SKM-1 (cell line): ENCODE data around the gene WNT7B.

Source experiments
- DNase-seq: peaks from one replicate; lab custom pipeline; 2025; ENCODE audit not compliant: unreplicated experiment; lab: John Stamatoyannopoulos, UW

The WNT7B gene

DNA sequence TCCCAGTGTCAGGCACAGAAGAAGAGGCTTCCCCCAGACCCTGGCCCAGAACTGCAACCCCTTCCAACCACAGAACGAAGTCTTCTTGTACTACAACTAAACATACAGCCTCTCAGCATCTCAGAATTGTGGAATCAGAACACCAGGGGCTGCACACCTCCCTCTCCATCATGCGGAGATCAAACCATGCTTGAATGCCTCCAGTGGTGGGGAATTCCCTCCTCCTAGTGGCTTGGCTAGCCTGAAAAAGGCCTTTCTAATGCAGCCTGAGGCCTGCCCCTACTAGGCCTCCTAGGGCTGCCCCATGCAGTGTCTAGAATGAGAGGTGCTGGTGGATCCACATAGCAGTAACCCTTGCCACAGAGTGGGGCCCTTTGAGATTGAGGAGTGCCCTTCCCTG, 62.7 kb downstream of the WNT7B start:
- DNase-seq: no peak

DNA sequence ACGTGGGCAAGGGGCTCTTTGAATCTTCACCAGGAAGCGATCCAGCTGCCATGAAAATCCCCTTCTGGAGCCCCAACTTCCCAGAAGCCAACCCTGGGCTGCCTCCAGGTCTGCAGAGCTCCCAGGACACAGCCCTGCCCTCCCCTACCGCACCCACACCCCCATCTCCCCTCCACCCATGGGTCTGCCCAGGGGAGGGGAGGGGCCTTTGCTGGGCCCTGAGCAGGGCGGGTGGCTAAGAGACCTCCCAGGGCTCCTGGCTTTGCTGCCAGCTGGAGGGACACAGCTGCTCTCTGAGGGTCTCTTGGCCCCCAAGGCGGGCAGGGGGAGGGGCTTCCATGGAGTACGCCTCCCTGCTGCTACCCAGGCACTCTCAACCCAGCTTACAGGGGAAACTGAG, 64.1 kb downstream of the WNT7B start:
- no peak for DNase-seq

DNA sequence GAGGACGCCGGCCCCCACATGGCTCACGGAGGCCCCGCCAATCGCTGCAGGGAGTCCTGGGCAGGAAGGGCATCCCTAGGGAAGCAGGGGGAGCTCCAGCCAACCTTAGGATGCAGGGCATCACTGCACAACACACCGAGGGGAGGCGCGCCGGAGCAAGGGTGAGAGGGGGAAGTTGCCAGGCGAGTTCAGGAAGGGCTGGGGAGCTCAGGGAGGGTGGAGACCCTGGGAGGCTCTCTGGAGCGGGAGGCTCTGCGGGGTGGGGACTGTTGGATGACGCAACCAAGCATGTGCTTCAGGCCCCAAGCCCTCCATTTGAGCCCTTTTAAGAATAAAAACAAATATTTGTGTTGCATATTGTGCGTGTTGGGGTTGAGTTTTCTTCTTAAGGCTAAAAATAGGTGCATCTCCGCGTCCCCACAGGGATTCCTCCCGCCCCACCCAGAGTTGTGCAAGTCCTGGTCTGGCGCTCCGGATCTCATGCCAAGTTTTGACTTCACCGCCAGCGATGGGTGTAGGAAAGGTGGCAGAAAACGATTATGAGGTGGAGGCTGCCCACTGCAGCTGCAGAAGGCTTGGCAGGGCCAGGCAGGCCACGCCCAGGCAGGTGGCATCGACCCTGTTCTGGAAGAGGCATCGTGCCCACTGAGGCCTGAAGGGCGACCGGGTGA, 65.2 kb downstream of the WNT7B start:
- peak; percentile 42 for DNase-seq

DNA sequence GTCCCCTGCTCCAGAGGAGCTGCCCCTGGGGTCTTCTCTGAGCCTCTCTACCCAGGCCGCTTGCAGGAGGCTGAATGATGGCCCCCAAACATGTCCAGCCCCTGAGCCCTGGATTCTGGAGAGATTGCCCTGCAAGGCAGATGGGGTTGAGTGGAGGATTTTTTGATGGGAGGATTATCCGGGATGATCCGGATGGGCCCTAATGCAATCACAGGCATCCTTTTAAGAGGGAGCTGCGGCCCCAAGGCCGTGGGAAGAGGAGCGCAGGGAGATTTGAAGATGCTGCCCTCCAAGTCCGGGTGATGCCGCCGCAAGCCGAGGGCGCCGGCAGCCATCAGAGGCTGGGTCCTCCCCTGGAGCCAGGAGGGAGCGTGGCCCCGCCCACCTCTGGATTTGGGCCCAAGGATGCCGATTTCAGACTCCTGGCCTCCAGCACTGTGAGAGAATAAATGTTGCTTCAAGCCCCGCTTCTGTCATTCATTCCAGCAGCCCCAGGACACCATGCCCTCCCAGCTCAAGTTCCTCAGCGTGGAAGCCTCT, 66.0 kb downstream of the WNT7B start:
- DNase-seq: no peak

DNA sequence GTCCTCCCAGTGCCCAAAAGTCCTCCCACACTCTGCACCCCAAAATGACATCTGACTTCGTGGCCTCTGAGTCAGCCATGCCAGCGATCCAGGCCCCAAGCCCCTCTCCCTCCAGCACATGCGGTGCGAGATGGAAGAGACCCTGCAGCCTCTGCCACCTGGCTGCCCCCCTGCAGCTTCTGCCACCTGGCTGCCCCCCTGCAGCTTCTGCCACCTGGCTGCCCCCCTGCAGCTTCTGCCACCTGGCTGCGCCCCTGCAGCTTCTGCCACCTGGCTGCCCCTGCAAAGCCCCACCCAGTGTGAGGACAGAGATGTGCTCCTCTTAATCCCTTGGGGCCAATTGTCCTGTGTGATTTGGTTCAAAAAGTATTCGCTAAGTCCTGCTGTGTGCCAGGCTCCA, 68.0 kb downstream of the WNT7B start:
- DNase-seq: no peak

DNA sequence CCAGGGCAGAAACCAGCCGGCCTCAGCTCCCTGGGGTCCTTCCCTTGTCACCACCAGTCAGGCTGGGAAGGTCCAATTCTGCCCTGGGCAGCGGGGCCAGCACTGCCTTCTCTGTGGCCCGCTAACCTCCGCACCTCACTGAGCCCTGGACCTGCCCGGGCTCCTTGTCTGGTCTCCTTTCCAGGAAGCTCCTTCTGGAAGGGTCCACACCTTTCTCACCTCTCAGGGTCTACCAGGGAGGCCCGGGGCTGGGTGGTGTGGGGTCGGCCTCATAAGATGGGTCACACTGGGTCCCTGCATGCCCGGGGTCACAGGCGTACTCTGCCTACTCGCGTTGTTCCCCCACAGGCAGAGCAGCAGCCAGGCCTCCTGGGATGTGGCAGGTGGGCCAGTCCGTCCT, 69.0 kb downstream of the WNT7B start:
- no peak for DNase-seq

DNA sequence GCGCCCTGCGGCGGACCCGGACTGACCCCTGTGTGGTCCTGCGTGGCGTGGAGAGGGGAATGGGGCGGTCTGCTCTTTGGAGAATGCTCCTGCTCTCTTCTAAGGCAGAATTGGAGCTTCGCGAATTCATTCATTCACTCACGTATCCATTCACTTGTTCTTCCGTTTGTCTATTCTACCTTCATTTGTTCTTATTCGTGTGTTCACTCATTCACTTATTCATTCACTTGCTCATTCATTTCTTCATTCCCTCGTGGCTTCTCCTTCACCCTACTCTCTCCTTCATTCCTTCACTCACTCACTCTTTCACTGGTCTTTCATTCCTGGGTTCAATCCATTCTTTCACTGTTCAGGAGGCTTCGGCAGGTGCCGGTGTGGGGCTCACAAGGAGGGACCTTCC, 69.6 kb downstream of the WNT7B start:
- no peak for DNase-seq

DNA sequence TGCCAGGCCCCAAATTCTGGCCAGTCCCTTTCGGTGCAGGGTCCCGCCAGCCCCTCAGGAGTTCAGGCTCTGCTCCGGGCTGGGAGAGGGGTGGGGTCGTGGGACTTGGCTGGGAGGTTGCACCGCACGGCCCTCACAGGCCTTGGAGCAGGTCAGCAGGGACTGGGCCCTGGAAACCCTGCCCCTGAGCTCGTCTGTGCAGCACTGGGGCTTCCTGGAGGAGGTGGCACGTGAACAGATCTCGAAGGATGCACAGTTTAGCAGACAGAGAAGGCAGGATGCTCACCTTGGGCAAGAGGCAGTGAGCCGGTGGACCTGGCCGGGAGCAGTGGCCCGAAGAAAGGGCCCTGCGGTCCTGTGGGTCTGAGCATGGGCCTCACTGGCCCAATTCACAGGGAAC, 70.0 kb downstream of the WNT7B start:
- no peak for DNase-seq

DNA sequence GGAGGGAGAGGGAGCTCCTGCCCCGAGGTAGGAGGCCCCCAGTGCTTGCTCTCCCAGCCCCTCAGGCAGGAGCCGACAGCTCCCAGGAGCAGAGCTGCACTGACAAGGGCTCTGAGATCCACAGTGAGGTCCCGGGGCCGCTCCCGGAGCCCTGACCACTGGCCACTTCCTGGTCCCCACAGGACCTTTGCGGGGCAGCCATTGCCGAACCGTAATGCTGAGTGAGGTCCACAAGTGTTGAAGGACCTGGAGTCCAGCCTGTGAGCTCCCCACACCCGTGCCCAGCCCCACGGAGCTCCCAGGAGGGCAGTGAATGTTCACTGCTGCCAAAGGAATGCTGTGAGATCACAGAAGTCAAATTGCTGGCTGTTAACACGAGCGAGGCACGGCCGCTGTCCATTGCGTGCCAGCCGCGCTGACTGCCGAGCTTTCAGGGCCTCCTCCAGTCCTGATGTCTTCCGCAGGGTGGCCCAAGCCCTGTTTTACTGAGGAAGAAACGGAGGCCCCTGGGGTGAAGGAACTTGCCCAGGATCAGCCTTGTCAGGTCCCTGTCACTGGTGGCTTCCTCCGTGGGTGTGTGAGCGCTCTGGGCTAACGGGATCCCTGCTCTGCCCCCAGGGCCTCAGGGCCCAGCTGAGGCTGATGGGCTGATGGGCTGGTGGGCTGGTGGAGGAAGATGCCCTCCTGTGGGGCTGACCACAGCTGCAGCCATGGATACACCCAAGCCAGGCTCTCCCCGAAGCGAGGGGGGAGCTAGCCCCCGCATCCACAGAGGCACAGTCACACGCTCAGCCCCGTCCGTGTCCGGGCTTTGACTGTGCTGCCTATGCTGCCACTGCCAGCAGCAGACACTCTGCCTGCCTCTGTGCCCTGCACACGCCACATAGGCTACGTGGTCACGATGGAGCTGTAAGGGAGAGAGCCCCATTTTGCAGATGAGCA, 70.8 kb downstream of the WNT7B start:
- no peak for DNase-seq

DNA sequence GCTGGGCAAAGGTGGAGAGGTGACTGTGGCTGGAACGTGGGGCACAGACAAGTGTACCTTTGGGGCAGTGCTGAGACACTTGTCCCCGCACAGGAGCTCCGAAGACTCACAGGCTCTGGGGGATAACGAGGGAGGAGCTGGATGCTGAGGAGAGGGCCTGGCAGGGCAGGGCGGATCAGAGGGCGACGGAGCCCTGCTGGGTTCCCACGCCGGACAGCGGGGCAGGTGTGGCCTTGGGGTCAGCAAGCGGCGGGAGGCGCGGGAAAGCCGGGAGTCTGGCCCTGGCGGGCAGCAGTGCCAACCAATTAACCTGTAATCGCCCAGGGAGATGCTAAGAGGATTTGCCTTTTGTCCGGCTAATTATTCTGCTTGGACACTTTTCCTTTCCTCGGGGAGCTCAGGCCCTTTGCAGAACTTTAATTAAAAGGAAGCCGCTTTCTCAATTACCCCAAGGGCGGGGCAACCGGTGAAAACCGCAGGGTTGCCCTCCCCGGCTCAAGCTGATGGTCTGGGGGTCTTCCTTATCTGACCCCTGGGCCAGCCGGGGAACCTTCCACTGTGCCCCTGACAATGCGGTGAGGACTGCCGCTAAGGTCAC, 71.5 kb downstream of the WNT7B start:
- DNase-seq: no peak

DNA sequence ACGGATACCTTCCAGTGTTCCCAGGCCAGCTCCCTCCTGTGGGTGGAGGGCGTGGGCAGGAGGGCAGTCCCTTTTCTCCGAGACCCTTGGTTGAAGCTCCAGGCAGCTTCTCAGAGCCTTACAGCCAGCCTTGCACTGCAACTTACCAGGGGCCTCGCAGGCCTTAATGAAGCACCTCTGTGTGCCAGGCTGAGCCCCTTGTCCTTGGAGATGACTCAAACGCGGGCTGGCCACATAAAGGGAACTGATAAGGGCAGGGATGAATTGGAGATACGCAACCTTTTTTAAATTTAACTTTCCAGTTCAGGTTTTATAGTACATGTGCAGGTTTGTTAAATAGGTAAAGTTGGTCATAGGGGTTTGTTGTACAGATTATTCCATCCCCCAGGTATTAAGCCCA, 72.7 kb downstream of the WNT7B start:
- DNase-seq: no peak

DNA sequence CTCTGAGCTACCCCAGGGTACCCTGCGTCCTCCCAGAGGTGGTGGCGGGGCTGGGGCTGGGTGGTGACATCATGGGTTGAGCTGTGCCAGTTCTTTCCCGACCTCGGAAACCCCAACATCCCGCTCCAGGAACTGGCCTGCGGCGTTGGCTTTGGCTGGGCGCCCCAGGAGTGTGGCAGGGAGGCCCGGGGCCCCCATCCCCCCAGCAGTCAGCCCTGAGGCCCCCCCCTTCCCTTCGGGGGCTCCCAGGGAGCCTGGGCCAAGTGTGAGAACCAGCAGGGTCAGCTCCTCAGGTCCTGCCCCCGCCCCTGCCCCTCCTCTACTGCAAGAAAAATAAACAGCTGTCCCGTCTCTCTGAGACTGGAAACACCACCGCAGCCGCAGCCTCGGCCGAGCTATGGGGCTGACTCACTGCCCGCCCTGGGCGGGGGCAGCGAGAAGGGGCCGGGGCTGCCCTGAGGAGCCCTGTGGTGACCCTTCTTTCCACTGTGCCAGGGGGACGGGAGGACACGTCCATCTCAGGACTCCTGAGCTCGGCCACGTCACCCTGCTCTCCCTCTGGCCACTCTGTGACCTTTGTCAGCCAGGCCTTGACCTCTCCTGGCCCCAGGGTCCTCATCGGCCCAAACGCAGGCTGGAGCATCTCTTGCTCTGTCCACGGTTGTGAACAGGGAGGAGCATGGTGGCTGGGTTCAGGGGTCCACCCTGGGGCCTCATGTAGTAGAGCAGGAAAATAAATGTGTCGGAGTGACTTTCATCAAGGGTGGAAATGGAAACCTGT, 73.4 kb downstream of the WNT7B start:
- no peak for DNase-seq

DNA sequence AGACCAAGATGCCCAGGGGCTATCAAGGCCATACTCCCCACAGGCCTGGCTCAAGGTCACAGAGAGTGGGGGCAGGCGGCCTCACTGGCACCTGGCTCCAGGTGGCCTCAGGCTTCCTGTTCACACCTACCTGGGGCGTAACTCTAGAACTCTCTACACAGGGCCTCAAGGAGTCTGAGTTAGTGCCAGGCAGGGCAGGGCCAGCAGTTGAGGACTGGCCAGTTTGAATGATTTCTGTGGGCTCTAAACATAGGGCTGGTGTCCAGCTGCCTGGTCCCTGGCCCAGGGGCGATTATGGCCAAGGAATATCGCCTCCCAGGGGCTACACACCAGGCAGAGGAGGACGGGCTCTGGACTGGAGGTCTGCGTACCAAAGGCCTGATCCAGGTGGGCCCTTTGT, 79.2 kb downstream of the WNT7B start:
- no peak for DNase-seq

DNA sequence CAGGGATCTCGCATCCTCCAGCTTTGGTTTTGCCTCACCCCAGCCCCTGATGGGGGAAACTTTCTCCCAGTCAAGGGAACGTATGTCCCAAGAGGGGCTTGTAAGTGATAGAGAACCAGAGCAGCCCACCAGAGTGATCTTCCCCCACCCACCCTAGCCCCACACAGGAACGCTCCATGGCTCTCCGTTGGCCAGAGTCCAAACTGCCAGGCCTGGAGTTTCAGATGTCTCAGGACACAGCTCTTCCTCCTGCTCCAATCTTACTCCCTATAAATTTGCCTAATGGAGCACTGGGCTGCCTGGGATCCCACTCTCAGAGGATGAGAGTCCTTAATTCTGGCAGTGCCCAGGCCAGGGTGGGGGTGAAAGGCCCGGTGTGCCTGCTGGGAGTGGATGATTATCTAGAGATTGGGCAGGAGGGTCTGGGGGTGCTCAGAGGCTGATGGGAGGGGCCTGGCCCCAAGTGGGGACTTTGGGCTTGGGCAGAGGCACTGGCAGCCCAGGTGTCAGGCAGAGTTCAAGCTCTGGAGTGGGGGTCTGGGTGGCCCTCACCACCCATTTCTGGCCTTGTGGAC, 79.9 kb downstream of the WNT7B start:
- DNase-seq: no peak

DNA sequence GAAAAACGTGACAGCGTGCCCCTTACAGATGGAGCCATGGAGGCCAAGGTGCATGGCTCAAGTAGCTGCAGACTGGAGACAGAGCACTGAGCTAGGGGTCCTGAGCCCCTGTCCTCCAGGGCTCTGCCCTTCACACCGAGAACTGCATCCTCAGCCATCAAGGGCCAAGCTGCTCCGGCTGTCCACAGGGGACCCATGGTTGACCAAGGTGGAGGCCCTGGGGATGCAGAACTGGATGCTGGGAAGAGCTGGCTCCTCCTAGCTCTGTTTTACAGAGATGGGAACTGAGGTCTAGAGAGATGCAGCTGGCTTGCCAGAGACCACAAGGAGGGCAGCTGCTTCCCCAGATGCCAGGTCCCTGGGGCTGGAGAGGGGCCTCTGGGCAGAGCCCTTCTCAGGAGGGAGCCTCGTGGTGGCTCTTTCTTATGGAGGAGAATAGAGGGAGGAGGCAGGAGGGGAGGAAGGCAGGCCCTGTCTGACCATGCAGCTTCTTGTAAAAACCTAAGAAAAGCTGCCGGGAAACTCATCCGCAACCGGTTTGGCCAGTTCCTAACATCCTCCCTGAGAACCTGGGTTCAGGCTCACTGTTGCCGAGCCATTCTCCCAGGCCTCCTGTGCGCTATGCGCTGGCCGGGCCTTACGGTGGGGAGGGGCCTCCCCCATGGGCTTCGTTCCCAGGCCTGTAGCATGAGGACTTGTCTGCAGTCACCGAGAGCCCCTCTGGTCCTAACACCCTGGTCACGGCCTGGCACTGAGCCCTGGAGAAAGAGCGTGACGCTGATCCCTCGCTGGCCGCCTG, 80.6 kb downstream of the WNT7B start:
- no peak for DNase-seq

DNA sequence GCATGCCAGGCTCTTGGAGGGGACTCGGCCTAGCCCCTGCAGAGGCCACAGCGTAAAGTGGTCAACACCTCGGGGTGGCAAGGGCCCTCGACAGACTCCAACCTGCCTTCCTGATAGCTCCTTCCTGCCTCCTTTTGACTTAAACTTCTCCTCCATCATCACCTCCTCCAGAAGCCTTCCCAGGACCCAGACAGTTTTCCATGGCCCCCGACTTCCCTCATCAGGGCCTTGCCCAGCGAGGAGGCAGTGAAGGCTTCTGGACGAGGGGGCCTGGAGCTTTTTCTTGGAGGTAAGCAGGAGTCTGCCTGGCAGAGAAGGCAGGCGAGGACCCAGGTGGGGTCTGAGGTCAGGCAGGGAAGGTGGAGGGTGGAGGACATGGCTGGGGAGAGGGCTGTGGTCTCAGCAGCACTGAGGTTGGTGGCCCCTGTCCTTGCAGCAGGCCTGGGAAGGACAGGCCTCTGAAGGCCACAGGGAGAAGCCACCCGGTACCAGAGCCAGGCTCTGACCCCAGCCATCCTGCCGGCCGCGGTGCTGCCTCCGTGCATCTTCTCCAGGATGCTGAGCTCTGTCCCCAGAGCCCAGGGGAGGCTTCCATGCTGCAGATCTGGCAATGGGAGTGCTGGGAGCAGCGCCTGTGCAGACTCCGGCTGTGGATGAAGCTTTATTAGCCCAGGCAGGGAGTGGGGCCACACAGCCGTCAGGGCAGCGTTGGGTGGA, 81.4 kb downstream of the WNT7B start:
- DNase-seq: no peak

DNA sequence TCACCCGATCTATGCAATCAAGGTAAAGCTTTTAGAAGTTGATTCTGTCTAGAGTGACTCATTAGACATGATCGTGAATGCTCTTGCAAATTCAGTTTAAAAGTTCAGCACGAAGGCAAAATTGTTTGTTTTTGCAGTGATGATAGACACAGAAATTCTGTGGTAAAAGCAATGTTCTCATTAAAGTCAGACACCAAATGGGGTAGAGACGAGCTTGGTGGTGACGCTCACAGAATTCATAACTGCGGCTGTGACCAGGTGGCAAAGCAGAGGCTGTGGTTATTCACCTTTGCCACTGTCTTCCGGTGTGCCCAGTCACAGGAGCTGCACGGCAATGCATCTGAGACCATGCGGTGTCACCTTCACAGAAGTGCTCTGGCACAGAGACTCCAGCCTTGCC, 83.4 kb downstream of the WNT7B start:
- DNase-seq: no peak

DNA sequence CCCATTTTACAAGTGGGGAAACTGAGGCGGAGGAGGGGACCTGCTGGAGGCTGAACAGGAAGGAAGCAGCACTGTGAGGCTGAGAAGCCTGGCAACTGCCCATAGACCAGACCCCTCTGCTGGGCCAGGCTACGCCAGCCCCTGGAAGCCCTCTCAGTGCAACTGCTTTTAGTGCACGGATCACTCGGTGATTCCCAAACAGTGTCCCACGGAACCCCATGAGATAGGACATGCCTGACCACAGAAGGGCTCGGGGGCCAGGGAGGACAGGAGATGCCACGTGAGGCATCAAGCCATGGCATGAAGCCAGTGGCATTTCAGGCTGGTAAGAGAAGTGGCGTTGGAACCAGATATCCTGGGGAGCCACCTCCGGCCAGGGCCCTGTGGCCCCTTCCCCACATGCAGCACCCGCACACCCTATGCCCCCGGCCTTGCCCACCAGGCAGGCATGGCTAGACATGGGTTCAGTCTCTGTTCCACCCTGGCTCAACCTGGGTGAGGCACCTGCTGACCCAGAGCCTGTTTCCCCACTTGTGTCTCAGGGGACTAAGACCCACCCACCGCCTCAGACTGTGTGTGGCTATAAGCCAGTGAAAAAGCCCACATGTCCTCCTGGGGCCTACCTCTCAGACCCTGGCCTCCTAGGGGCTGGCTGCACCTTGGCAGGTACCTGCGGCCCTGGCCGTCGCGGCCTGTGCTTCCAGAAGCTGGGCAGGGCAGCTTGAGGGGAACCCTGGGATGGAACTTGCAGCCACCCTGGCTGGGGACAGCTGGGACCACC, 84.1 kb downstream of the WNT7B start:
- DNase-seq: no peak
